OCI-LY1 (cell line): ENCODE results near the gene NPAS4.

ENCODE experiments used
- H2AFZ ChIP-seq: fragments of 200-600 bp; sonication (generic), shearing (Covaris generic); 2 replicates; pipeline ENCODE4 v1.6.0; 2014; ENCODE audit warnings: antibody characterized with exemption, mild to moderate bottlenecking, low read length
- H3F3A ChIP-seq: fragments of 200-600 bp; sonication (generic), shearing (Covaris generic); 2 replicates; pipeline ENCODE4 v1.6.0; 2014; ENCODE audit warnings: mild to moderate bottlenecking, antibody characterized with exemption, low read length, moderate library complexity; ENCODE audit not compliant: insufficient read depth
- H3K27ac ChIP-seq: fragments of 200-600 bp; sonication (generic); 2 replicates; pipeline ENCODE4 v1.5.1; 2014; ENCODE audit warnings: low read length, mixed run types, mild to moderate bottlenecking, low read depth; ENCODE audit not compliant: poor library complexity, severe bottlenecking
- H3K27me3 ChIP-seq: fragments of 200-600 bp; sonication (generic); 2 replicates; pipeline ENCODE4 v1.6.0; 2014; ENCODE audit warnings: antibody characterized with exemption, mild to moderate bottlenecking, low read length, moderate library complexity; ENCODE audit not compliant: insufficient read depth
- H3K36me3 ChIP-seq: fragments of 200-600 bp; sonication (generic); 2 replicates; pipeline ENCODE4 v1.6.1; 2014; ENCODE audit warnings: mild to moderate bottlenecking, antibody characterized with exemption, low read length, moderate library complexity, mixed read lengths; ENCODE audit not compliant: insufficient read depth
- H3K4me1 ChIP-seq: fragments of 200-600 bp; sonication (generic); 2 replicates; pipeline ENCODE4 v1.5.1; 2014; ENCODE audit warnings: mild to moderate bottlenecking, low read length, moderate library complexity; ENCODE audit not compliant: insufficient read depth, severe bottlenecking
- H3K4me2 ChIP-seq: fragments of 200-600 bp; sonication (generic), shearing (Covaris generic); 2 replicates; pipeline ENCODE4 v1.6.1; 2014; ENCODE audit warnings: low read length
- H3K4me3 ChIP-seq: fragments of 200-600 bp; sonication (generic); 2 replicates; pipeline ENCODE4 v1.5.1; 2014; ENCODE audit warnings: low read length, low read depth, mild to moderate bottlenecking, mixed read lengths; ENCODE audit not compliant: poor library complexity, severe bottlenecking
- H3K79me2 ChIP-seq: fragments of 200-600 bp; shearing (Covaris generic); 2 replicates; pipeline ENCODE4 v1.6.1; 2016; ENCODE audit warnings: mixed run types, low read length, mixed read lengths; ENCODE audit not compliant: insufficient read depth
- H3K9ac ChIP-seq: fragments of 200-600 bp; sonication (generic), shearing (Covaris generic); 2 replicates; pipeline ENCODE4 v1.6.1; 2014; ENCODE audit warnings: mild to moderate bottlenecking, low read length, mixed read lengths
- H3K9me2 ChIP-seq: fragments of 200-600 bp; sonication (generic), shearing (Covaris generic); 2 replicates; pipeline ENCODE4 v1.6.1; 2014; ENCODE audit warnings: low read depth, mild to moderate bottlenecking, low read length, mixed read lengths
- H3K9me3 ChIP-seq: fragments of 200-600 bp; shearing (Covaris generic); 2 replicates; pipeline ENCODE4 v1.6.1; 2014; ENCODE audit warnings: low read length, mixed read lengths
- H4K20me1 ChIP-seq: fragments of 200-600 bp; sonication (generic), shearing (Covaris generic); 2 replicates; pipeline ENCODE4 v1.6.0; 2016; ENCODE audit warnings: mild to moderate bottlenecking, low read length; ENCODE audit not compliant: insufficient read depth
- EZH2 ChIP-seq: fragments of 200-600 bp; sonication (generic), shearing (Covaris generic); IDR thresholded peaks from 2 replicates; pipeline ENCODE4 v1.8.0; 2017; ENCODE audit warnings: borderline replicate concordance, mixed run types, mild to moderate bottlenecking, antibody characterized with exemption, low read length, moderate library complexity, mixed read lengths
- TF ChIP-seq, protein P1 (sequence below): fragments of 200-600 bp; sonication (generic), shearing (Covaris generic); IDR thresholded peaks from 2 replicates; pipeline ENCODE4 v1.5.1; 2017; ENCODE audit warnings: mild to moderate bottlenecking, antibody characterized with exemption, low read length, moderate library complexity, mixed read lengths

NPAS4 gene

DNA sequence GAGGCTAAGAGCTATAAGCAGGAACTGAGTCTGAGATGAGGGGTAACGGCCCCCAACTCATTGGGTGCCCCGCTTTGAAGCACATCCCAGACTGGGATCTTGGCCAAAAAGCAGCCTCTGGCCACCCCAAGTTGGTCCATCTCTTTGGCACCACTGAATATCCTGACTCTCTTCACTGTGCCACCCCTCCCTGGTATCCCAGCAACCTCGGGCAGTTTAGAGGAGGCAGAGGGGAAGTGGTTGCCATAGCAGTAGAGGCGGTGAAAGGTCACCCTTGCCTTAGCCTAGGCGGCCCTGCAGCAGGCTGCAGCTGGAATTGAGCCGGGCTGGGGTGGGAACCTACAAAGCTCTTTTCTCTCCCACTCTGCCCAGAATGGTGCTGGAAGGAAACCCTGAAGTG lies 46.9 kb downstream of the NPAS4 start:
- no peaks in the 10 kb centered on the region for H3F3A ChIP-seq
- H3K4me1 ChIP-seq, result peaks cover 24% of the 10 kb centered on the region
- H3K9me2 ChIP-seq, result no peaks in the 10 kb centered on the region
- H3K4me2 ChIP-seq, result peak overlapping the region; percentile 86
- H3K9me3 ChIP-seq, result peaks cover 3% of the 10 kb centered on the region
- no peak for TF ChIP-seq EZH2
- TF ChIP-seq, protein P1, sequence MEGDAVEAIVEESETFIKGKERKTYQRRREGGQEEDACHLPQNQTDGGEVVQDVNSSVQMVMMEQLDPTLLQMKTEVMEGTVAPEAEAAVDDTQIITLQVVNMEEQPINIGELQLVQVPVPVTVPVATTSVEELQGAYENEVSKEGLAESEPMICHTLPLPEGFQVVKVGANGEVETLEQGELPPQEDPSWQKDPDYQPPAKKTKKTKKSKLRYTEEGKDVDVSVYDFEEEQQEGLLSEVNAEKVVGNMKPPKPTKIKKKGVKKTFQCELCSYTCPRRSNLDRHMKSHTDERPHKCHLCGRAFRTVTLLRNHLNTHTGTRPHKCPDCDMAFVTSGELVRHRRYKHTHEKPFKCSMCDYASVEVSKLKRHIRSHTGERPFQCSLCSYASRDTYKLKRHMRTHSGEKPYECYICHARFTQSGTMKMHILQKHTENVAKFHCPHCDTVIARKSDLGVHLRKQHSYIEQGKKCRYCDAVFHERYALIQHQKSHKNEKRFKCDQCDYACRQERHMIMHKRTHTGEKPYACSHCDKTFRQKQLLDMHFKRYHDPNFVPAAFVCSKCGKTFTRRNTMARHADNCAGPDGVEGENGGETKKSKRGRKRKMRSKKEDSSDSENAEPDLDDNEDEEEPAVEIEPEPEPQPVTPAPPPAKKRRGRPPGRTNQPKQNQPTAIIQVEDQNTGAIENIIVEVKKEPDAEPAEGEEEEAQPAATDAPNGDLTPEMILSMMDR, result no peak
- H2AFZ ChIP-seq, result no peak overlapping the region
- H3K27ac ChIP-seq, result no peak overlapping the region
- no peaks in the 10 kb centered on the region for H4K20me1 ChIP-seq
- no peaks in the 10 kb centered on the region; the same call in 1 of the 2 replicates for H3K36me3 ChIP-seq
- H3K27me3 ChIP-seq, result no peaks in the 10 kb centered on the region
- no peak overlapping the region; the same call in 1 of the 2 replicates for H3K9ac ChIP-seq
- no peaks in the 10 kb centered on the region for H3K79me2 ChIP-seq
- H3K4me3 ChIP-seq, result peak overlapping the region; percentile 60

DNA sequence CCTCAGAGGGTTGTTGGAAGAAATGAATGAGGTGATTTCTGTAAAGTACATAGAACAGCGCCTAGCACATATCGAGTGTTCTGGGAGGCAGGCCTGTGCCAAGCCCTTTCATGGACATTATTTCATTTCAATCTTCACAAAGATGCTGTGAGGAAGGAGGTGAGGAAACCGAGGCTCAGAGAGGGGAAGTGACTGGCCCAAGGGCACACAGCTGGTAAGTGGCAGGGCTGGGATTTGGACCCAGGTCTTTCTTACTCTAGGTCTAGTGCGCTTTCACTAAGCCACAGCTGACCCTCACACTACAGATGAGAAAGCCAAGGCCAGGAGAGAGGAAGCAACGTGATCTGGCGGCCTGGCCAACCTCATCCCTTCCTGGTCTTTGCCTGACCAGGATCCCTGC lies 47.9 kb downstream of the NPAS4 start:
- Histone ChIP-seq H3K9ac (no peak overlapping the region), H3K36me3 (no peaks in the 10 kb centered on the region), H3K27me3 (no peaks in the 10 kb centered on the region), H3K4me3 (no peak overlapping the region), H3K4me2 (no peak overlapping the region), H3K27ac (no peak overlapping the region), H4K20me1 (no peaks in the 10 kb centered on the region), H2AFZ (no peak overlapping the region), H3K9me3 (no peaks in the 10 kb centered on the region), H3K9me2 (no peaks in the 10 kb centered on the region), H3F3A (no peaks in the 10 kb centered on the region), H3K4me1 (peaks cover 24% of the 10 kb centered on the region), H3K79me2 (no peaks in the 10 kb centered on the region)
- TF ChIP-seq EZH2, result no peak
- TF ChIP-seq, protein P1, result no peak

DNA sequence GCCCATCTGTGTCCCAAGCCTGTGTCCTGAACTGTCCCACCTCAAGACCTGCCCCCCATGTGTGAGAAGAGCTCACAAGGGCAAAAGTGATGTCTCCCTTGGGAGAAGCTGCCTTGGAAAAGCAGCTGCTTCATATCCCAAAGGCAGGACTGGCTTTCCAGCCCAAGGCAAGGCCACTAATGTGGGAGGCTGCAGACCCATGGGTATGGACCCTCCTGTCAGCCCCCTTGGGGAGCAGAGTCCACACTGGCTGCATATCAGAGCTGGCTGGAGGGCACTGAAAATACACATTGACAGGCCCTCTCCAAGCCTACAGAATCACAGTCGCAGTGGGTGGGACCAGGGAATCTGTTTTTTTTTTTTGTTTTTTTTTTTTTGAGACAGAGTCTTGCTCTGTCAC lies 48.6 kb downstream of the NPAS4 start:
- Histone ChIP-seq H3K27ac (no peak overlapping the region), H3K9me3 (no peaks in the 10 kb centered on the region), H3K4me3 (no peak overlapping the region), H3K4me1 (peaks cover 24% of the 10 kb centered on the region), H2AFZ (no peak overlapping the region), H3K36me3 (no peaks in the 10 kb centered on the region), H4K20me1 (no peaks in the 10 kb centered on the region), H3K27me3 (no peaks in the 10 kb centered on the region), H3K9ac (no peak overlapping the region), H3F3A (no peaks in the 10 kb centered on the region), H3K4me2 (no peak overlapping the region), H3K79me2 (no peaks in the 10 kb centered on the region), H3K9me2 (no peaks in the 10 kb centered on the region)
- TF ChIP-seq EZH2, result no peak
- TF ChIP-seq, protein P1, result no peak
